22Rv1 (cell line): ENCODE measurements around the gene TERF2IP.

ENCODE experiments used
- ZFX ChIP-seq: fragments of 450-650 bp; IDR thresholded peaks from 2 replicates; pipeline ENCODE4 v1.6.1; 2017; ENCODE audit warnings: antibody characterized with exemption, borderline replicate concordance
- TF ChIP-seq, protein P1 (sequence below): fragments of 450-650 bp; IDR thresholded peaks from 2 replicates; pipeline ENCODE4 v1.5.1; 2017; ENCODE audit warnings: mild to moderate bottlenecking

DNA sequence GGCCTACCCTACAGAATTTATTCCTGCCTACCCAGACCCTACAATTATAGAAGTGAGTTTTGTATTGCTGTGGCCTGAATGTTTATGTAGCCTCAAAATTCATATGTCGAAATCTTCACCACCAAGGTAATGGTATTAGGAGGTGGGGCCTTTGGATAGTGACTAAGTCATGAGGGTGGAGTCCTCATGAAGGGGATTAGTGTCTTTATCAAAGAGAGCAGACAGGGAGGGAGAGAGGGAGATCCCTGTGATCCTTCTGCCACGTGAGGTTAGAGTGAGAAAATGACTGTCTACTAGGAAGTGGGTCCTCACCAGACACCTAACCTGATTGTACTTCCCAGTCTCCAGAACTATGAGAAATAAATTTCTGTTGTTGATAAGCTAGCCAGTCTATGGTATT is 54.7 kb downstream of the TERF2IP start:
- TF ChIP-seq, protein P1, sequence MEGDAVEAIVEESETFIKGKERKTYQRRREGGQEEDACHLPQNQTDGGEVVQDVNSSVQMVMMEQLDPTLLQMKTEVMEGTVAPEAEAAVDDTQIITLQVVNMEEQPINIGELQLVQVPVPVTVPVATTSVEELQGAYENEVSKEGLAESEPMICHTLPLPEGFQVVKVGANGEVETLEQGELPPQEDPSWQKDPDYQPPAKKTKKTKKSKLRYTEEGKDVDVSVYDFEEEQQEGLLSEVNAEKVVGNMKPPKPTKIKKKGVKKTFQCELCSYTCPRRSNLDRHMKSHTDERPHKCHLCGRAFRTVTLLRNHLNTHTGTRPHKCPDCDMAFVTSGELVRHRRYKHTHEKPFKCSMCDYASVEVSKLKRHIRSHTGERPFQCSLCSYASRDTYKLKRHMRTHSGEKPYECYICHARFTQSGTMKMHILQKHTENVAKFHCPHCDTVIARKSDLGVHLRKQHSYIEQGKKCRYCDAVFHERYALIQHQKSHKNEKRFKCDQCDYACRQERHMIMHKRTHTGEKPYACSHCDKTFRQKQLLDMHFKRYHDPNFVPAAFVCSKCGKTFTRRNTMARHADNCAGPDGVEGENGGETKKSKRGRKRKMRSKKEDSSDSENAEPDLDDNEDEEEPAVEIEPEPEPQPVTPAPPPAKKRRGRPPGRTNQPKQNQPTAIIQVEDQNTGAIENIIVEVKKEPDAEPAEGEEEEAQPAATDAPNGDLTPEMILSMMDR: no peak
- no peak for TF ChIP-seq ZFX
